GDM1 (cell line): ENCODE results near the gene MTERF4.

ENCODE experiments used
- DNase-seq: peaks from one replicate; lab custom pipeline; 2025; lab: John Stamatoyannopoulos, UW

MTERF4 gene, protein sequence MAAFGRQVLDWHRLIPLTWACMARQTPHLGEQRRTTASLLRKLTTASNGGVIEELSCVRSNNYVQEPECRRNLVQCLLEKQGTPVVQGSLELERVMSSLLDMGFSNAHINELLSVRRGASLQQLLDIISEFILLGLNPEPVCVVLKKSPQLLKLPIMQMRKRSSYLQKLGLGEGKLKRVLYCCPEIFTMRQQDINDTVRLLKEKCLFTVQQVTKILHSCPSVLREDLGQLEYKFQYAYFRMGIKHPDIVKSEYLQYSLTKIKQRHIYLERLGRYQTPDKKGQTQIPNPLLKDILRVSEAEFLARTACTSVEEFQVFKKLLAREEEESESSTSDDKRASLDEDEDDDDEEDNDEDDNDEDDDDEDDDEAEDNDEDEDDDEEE

DNA sequence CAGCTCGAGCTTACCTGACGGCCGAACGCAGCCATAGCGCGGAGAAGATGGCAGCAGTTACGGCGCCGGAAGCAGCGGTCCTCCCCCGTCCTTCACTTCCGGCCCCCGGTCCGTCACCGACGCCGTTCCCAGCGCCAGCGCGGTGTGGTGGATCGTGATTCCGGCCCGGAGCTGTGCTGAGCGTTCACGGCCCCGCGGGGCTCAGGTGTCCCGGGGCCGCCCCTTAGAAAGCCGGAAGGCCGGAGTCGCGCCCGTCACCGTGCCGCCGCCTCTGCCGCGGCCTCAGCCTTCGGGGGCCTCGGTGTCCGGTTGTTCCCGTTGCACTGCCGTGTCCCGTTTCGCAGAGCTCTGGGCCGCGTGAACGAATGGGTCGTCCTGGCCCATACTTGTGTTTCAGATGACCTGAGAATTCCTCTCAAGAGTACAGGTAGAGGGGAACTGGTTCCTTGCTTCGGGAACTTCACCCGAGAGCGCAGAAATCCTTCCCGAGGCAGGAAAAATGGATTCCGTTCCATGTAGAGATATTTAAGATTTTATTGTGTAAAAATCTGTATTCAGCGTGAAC lies at the start of gene MTERF4:
TSS of gene MTERF4 (minus strand) at position 49 of the 565 bp plus-strand sequence. CDS start at position 35, 14 bp downstream.
- DNase-seq = peak; percentile 77

DNA sequence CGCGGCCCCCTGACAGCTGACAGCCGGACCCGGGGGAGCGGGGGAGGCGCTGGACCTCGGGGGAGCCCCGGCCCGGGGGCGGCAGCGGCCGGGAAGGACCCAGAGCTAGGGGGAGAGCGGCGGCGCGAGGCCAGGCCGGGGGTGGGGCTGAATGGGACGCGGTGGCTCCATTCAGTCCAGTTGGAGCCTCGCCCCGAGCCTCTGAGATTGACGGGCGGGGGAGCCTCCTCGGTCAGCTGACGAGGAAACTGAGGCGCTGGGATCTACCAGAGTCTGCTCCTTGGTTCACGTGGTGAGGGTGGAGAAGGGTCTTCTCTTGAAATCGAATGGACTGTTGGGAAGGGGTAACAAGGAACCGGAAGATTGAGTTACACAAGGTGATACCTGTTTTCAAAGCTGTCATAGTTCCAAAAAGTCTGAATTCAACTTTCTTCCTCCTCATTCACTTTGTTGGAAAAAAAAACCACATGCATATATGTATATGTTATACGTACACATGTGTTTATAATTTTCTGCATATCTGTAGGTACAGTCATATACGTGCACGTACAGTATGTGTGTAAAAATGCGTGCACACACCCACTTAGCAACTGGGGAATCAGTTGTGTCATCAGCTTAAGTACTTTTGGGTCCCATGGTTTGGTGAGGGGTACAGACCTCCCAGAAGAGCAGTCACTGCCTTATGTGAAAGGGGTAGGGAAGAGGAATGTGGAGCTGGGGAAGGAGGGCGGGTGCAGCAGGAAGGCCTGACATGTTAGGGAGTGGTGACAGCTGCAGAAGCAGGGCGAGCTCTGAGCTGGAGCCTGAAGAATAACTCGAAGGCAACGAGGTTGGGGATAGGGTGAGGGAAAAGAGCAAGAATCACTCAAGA lies 48.8 kb upstream of the MTERF4 start:
- DNase-seq = no peak

- DNase-seq = peak; percentile 85
These were observed 48.0 kb upstream of the MTERF4 start, which contains the start of gene PPP1R7 for GRCh38 chr2:241149925-241150659. Gene PPP1R7, plus strand, starts transcription at chr2:241150467. Its CDS starts 29 bp downstream, at chr2:241150496.

GRCh38 chr2:241149675-241149924 lies 47.5 kb upstream of the MTERF4 start:
- no peak for DNase-seq

GRCh38 chr2:241148891-241149674 lies 47.0 kb upstream of the MTERF4 start, which contains the start of gene PASK:
Gene PASK, minus strand, starts transcription at chr2:241149472. Its CDS starts 6,440 bp downstream, at chr2:241143032.
- DNase-seq = peak; percentile 85

GRCh38 chr2:241148239-241148638 lies 46.2 kb upstream of the MTERF4 start:
- DNase-seq = no peak

- no peak for DNase-seq
These were observed 45.2 kb upstream of the MTERF4 start for GRCh38 chr2:241147336-241147735.

DNA sequence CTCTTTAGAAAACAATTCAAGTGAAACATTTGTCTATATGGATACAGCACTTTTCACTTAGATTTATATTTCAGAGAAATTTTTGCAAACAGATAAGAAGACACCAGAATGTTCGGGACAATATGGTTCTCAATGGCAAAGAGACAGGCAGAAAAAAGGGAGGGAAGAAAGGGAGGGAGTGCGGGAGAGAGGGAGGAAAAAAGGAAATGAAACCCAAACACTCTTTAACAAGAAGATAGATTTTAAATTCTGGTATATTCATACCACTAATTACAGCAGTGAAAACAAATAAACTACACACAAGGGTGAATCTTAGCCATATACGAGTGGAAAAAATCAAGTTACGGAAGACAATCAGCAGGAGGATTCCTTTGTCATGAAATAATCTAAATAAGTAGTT lies 44.2 kb upstream of the MTERF4 start:
- DNase-seq = no peak

GRCh38 chr2:241142593-241142992 lies 40.5 kb upstream of the MTERF4 start:
- DNase-seq = no peak

DNA sequence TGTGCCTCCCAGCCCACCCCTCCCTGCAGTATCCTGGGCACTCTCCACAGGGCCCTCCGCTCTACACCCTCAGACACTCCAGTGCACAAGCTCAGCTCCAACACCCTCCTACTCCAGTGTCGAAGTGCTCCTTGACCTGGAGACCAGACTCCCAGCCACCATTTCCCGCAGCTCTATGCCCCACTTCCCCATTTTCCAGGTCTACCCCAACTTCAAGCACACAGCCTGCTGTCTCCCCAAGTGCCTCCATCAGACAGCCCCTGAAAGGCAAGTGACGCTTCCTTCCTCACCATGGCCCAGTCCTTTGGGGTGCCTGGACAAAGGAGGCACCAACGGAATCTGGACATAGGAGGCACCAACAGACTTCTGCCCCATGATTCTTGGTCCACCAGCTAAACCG lies 40.0 kb upstream of the MTERF4 start:
- DNase-seq = no peak

DNA sequence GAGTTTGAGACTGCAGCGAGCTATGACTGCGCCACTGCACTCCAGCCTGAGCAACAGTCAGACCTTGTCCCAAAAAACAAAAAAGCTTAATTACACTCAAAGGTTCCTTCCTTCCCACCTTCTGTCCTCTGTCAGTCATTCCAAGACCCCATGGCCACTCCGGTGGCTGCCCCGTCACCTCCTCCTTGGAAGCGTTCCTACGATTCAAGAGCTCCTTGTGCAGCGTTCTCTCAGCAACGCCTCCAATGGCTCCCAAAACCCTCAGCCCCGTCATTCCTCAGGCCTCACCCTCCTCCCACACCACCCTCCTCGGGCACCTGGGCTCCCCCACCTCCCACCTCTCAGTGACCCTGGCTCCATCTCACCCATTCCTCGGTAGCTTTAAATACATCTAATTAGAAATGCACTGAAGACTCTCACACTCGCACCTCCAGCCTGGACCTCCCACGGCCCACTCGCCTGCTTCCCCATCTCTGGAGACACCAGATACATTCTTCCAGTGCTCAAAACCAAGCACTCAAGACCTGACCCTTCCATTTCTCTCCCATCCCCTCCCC lies 39.2 kb upstream of the MTERF4 start:
- DNase-seq = no peak

GRCh38 chr2:241140445-241140840 lies 38.4 kb upstream of the MTERF4 start:
- DNase-seq = no peak

- no peak for DNase-seq
These were observed 37.7 kb upstream of the MTERF4 start for GRCh38 chr2:241139531-241140444.

DNA sequence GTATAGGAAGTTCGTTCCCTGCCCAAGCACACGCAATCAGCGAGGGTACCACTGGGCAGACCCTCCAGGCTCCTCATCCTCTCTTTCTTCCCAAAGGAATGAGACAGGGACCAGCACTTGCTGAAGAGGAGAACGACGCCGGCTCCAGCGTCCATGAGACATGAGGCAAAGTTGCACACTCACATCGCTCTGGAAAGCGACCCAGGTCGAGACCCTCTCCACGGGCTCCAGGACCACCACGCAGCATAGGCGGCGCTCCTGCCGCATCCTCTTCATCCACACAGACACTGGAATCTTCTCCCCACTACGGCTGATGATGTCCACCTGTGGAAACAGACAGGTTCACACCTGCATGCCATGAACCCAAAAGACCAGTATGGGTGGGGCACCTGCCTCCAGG lies 36.4 kb upstream of the MTERF4 start:
- no peak for DNase-seq

DNA sequence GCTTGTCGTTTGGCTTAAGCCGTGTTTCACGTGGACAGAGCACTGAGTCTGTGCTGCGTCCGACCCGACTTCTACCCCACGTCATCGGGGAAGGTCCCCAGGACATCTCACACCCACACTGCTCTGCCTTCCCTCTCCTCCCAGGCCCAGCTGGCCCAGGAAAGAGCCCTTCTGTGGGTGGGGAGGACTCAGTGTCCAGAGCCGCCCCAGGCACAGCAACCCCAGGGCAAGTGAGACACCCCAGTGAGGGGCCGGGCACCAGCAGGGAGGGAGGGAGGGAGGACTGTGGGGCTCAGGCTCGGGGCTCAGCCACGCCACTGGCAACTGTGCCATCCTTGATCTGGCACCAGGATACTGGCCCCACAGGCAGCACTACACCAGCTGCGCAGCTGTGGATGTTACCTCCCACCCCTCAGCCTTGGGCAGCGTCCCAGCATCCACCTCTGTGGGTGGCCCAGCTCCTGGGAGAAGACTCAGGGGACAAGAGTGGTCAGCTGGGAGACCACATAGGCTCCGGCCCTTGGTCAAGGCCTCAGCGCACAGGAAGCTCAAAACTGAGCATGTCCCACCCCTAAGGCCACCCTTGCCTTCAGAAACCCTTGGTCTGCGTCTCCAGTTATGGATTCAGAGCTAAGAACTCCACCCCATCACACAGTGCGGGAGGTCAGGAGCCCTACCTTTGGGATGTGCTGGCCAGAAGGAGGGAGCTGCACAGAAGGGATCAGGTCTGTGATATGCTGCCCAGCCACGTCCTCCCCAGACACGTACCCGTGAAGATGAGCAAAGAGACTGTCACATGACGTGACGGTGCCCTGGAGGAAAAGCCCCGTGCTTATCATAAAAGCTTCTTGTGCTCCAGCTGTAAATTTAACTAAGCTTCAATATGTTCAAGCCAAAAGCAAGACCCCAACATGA lies 35.4 kb upstream of the MTERF4 start:
- no peak for DNase-seq

GRCh38 chr2:241136661-241137260 lies 34.7 kb upstream of the MTERF4 start:
- no peak for DNase-seq

GRCh38 chr2:241136191-241136590 lies 34.1 kb upstream of the MTERF4 start:
- no peak for DNase-seq

DNA sequence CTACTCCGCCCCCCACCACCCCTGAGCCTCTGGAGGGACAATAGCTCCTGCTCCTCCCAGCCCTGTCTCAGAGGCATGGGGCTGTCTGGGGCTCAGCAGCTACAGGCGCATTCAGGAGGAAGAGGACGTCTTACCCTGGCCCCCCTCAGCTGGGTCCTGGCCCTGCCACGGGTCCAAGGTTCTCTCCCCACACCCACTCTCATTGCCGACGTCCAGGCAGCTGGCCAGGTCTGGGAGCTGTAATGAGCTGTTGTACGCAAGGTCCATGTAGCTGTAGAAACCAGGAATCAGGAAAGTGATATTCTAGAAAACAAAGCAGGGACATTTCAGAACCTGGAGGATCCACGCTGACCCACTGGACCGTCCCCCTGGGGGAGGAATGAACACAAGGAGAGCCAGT lies 33.6 kb upstream of the MTERF4 start:
- no peak for DNase-seq
